GM12865 (cell line): ENCODE results near the gene ITPKB.

ENCODE experiments used
- DNase-seq: peaks from one replicate; pipeline ENCODE4 v3.0.0; 2010; ENCODE audit warnings: low read depth
- H3K4me3 ChIP-seq: 2 replicates; pipeline ENCODE4 v1.5.1; 2011; ENCODE audit warnings: mild to moderate bottlenecking, low read depth, low read length, control low read depth
- CTCF ChIP-seq: IDR thresholded peaks from 2 replicates; pipeline ENCODE4 v1.5.1; 2011; ENCODE audit warnings: low read length, control low read depth, low read depth, inconsistent platforms; ENCODE audit not compliant: insufficient read depth; ENCODE audit errors: missing control alignments

The ITPKB gene

GRCh38 chr1:226706684-226707083 lies 32.4 kb downstream of the ITPKB start:
- TF ChIP-seq CTCF, result no peak
- DNase-seq, result no peak
- no peak overlapping the region for H3K4me3 ChIP-seq

GRCh38 chr1:226704169-226704937 lies 34.7 kb downstream of the ITPKB start:
- no peak for TF ChIP-seq CTCF
- DNase-seq, result no peak
- H3K4me3 ChIP-seq, result peak overlapping the region; percentile 58

GRCh38 chr1:226702957-226703831 lies 35.9 kb downstream of the ITPKB start:
- peak overlapping the region; percentile 58 for H3K4me3 ChIP-seq
- no peak for TF ChIP-seq CTCF
- peak; percentile 84 for DNase-seq

GRCh38 chr1:226702318-226702956 lies 36.6 kb downstream of the ITPKB start:
- DNase-seq, result no peak
- peak overlapping the region; percentile 58 for H3K4me3 ChIP-seq
- no peak for TF ChIP-seq CTCF

GRCh38 chr1:226700861-226701260 lies 38.2 kb downstream of the ITPKB start:
- peak; percentile 55 for DNase-seq
- H3K4me3 ChIP-seq, result no peak overlapping the region
- no peak for TF ChIP-seq CTCF

GRCh38 chr1:226699166-226699565 lies 39.9 kb downstream of the ITPKB start:
- TF ChIP-seq CTCF, result no peak
- DNase-seq, result no peak
- H3K4me3 ChIP-seq, result no peak overlapping the region
